KMS-11 (cell line): ENCODE data around the gene MROH7.

ENCODE experiments used
- H2AFZ ChIP-seq: fragments of 200-600 bp; sonication (generic); 2 replicates; pipeline ENCODE4 v1.6.1; 2016; ENCODE audit warnings: antibody characterized with exemption, mixed run types, low read depth
- H3K27ac ChIP-seq: fragments of 200-600 bp; sonication (generic); 2 replicates; pipeline ENCODE4 v1.6.1; 2016; ENCODE audit warnings: mild to moderate bottlenecking, mixed run types
- H3K27me3 ChIP-seq: fragments of 200-600 bp; sonication (generic); 2 replicates; pipeline ENCODE4 v1.6.1; 2017; ENCODE audit warnings: mild to moderate bottlenecking, low read depth, mixed run types, moderate library complexity; ENCODE audit not compliant: insufficient read depth
- H3K36me3 ChIP-seq: fragments of 200-600 bp; sonication (generic); 2 replicates; pipeline ENCODE4 v1.6.1; 2017; ENCODE audit warnings: mild to moderate bottlenecking, mixed run types; ENCODE audit not compliant: insufficient read depth
- H3K4me1 ChIP-seq: fragments of 200-600 bp; sonication (generic); 2 replicates; pipeline ENCODE4 v1.6.1; 2016; ENCODE audit warnings: mild to moderate bottlenecking, low read depth, mixed run types; ENCODE audit not compliant: poor library complexity, severe bottlenecking
- H3K4me2 ChIP-seq: fragments of 200-600 bp; sonication (generic); 2 replicates; pipeline ENCODE4 v1.7.0; 2016; ENCODE audit warnings: mild to moderate bottlenecking, mixed run types
- H3K4me3 ChIP-seq: fragments of 200-600 bp; sonication (generic); IDR thresholded peaks from 2 replicates; pipeline ENCODE4 v1.6.1; 2017; ENCODE audit warnings: low read depth, low read length, mixed read lengths; ENCODE audit not compliant: insufficient read depth
- H3K79me2 ChIP-seq: fragments of 200-600 bp; sonication (generic); 2 replicates; pipeline ENCODE4 v1.6.1; 2016; ENCODE audit warnings: low read depth, mixed run types; ENCODE audit not compliant: insufficient read depth
- H3K9ac ChIP-seq: fragments of 200-600 bp; sonication (generic); 2 replicates; pipeline ENCODE4 v1.6.1; 2016; ENCODE audit warnings: mild to moderate bottlenecking, mixed run types
- H4K20me1 ChIP-seq: fragments of 200-600 bp; sonication (generic); 2 replicates; pipeline ENCODE4 v1.6.1; 2016; ENCODE audit warnings: mild to moderate bottlenecking, mixed run types; ENCODE audit not compliant: insufficient read depth
- TF ChIP-seq, protein P1 (sequence below): fragments of 200-600 bp; sonication (generic); conservative IDR thresholded peaks from 2 replicates; pipeline ENCODE4 v1.6.1; 2017; ENCODE audit warnings: low read depth, mild to moderate bottlenecking, antibody characterized with exemption, low read length, moderate library complexity, mixed read lengths

MROH7 gene

DNA sequence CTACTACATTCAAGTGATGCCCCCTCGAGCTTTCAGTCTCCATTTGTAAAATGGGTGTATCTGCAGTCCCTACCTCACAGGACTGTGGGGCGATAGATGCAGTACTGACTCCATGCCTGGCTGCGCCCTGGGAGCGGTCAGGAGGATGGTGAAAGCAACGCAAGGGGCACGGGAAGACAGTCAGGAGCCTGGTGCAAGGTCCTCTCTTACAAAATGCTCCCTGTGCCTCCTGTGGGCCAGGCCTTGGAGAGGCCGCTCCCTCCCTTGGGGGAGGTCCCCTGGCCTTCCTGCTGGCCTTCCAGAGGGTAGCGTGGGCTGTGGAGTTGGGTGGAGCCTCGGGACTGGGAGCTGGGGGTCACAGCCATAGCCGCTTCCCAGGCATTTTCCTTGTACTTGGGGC is 39.9 kb upstream of the MROH7 start:
- no peaks in the 10 kb centered on the region for H3K4me1 ChIP-seq
- no peak overlapping the region for H3K4me2 ChIP-seq
- H3K27me3 ChIP-seq: no peaks in the 10 kb centered on the region
- no peaks in the 10 kb centered on the region for H3K79me2 ChIP-seq
- no peaks in the 10 kb centered on the region for H3K36me3 ChIP-seq
- TF ChIP-seq, protein P1, sequence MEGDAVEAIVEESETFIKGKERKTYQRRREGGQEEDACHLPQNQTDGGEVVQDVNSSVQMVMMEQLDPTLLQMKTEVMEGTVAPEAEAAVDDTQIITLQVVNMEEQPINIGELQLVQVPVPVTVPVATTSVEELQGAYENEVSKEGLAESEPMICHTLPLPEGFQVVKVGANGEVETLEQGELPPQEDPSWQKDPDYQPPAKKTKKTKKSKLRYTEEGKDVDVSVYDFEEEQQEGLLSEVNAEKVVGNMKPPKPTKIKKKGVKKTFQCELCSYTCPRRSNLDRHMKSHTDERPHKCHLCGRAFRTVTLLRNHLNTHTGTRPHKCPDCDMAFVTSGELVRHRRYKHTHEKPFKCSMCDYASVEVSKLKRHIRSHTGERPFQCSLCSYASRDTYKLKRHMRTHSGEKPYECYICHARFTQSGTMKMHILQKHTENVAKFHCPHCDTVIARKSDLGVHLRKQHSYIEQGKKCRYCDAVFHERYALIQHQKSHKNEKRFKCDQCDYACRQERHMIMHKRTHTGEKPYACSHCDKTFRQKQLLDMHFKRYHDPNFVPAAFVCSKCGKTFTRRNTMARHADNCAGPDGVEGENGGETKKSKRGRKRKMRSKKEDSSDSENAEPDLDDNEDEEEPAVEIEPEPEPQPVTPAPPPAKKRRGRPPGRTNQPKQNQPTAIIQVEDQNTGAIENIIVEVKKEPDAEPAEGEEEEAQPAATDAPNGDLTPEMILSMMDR: no peak
- H3K4me3 ChIP-seq: no peak overlapping the region
- no peak overlapping the region for H3K9ac ChIP-seq
- no peaks in the 10 kb centered on the region for H4K20me1 ChIP-seq
- no peak overlapping the region for H2AFZ ChIP-seq
- no peak overlapping the region for H3K27ac ChIP-seq

DNA sequence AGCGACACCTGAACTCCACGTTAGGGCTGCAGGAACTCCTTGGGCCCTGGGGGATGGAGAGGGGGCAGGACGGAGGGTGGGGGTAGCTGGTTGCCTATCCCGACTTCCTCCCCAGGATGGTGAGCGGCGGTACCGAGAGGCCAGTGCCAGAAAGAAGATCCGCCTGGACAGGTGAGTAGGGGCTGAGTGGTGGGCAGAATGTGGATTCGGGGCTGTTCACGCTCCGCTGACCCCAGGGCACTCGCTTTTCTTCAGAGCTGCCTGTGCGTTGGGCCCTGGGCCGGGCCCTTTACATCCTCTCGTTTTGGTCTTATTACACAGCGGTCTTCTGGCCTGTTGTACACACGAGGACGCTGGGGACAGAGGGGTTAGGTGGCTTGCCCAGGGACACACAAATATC is 39.0 kb upstream of the MROH7 start:
- Histone ChIP-seq H2AFZ (no peak overlapping the region), H3K4me3 (no peak overlapping the region), H3K36me3 (no peaks in the 10 kb centered on the region), H3K9ac (no peak overlapping the region), H3K79me2 (no peaks in the 10 kb centered on the region), H4K20me1 (no peaks in the 10 kb centered on the region), H3K4me1 (no peaks in the 10 kb centered on the region), H3K27ac (no peak overlapping the region), H3K4me2 (no peak overlapping the region), H3K27me3 (no peaks in the 10 kb centered on the region)
- TF ChIP-seq, protein P1: no peak

DNA sequence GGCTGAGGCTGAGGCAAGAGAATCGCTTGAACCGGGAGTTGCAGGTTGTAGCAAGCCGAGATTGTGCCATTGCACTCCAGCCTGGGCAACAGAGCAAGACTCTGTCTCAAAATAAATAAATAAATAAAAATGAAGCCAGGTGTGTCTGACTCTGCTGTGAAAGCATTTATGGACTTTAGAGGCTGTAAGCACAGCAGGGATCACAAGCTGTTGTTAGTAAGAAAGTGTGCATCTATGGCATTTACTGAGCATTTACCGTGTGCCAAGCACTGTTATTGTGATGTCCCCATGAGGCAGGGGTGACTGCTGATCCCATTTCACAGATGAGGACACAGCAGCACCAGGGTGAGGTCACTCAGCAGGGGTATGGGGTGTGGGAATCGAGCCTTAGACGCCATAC is 38.3 kb upstream of the MROH7 start:
- no peak overlapping the region for H2AFZ ChIP-seq
- TF ChIP-seq, protein P1: no peak
- H3K4me2 ChIP-seq: no peak overlapping the region
- no peak overlapping the region for H3K9ac ChIP-seq
- no peak overlapping the region for H3K4me3 ChIP-seq
- H3K27me3 ChIP-seq: no peaks in the 10 kb centered on the region
- H4K20me1 ChIP-seq: no peaks in the 10 kb centered on the region
- H3K27ac ChIP-seq: no peak overlapping the region
- H3K36me3 ChIP-seq: no peaks in the 10 kb centered on the region
- H3K4me1 ChIP-seq: no peaks in the 10 kb centered on the region
- H3K79me2 ChIP-seq: no peaks in the 10 kb centered on the region

DNA sequence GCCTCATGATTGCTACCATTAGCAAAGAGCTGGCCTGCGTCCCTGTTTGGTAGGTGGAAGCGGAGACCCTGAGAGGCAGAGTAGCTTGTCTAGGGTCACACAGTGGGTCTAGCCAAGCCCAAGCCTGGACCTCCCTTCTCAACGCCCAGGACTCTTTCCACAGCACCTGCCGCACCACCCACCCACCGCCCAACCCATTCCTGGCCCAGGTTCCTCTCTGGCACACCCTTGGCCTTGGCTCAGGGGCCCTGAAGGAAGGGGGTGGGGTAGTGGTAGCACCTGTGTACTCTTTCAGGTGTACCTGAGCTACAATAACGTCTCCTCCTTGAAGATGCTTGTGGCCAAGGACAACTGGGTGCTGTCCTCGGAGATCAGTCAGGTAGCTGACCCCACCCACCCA is 37.5 kb upstream of the MROH7 start:
- Histone ChIP-seq H3K36me3 (no peaks in the 10 kb centered on the region), H3K27me3 (no peaks in the 10 kb centered on the region), H3K27ac (no peak overlapping the region), H4K20me1 (no peaks in the 10 kb centered on the region), H3K4me1 (no peaks in the 10 kb centered on the region), H3K4me2 (no peak overlapping the region), H3K4me3 (no peak overlapping the region), H3K9ac (no peak overlapping the region), H2AFZ (no peak overlapping the region), H3K79me2 (no peaks in the 10 kb centered on the region)
- TF ChIP-seq, protein P1: no peak
